Frontal cortex (tissue), 4 donors: Measurements from ENCODE around the gene ZNF511. TPM values are rescaled to one million over a fixed set of nuclear protein-coding genes. Genes with fewer than 3 reads are reported as not detected.
"Not testable (repeated sequence)": the region's sequence is repeated elsewhere in the genome, so short reads cannot be mapped to it uniquely, and the experiment has no call there.

Source experiments
- DNase-seq, 2 donors: peaks; one replicate each; pipeline ENCODE4 v3.0.0; 2012; ENCODE audit warnings: low spot score in 2 of 2
- FAIRE-seq: peaks from 2 replicates; lab custom pipeline; 2012; peaks lifted over from hg19 to GRCh38; lab: Jason Lieb, UNC
- total RNA-seq: library from RNA; depleted of rRNA; stranded (reverse); fragments of >200 nt; gene quantifications from one replicate; pipeline ENCODE4 v1.2.3, GENCODE V29; 2014
- donor health status: control.
- donor health status: control.
- donor health status: control.

ZNF511 gene
- total RNA-seq, 1 donor from 2014 or later = 7.3 TPM

DNA sequence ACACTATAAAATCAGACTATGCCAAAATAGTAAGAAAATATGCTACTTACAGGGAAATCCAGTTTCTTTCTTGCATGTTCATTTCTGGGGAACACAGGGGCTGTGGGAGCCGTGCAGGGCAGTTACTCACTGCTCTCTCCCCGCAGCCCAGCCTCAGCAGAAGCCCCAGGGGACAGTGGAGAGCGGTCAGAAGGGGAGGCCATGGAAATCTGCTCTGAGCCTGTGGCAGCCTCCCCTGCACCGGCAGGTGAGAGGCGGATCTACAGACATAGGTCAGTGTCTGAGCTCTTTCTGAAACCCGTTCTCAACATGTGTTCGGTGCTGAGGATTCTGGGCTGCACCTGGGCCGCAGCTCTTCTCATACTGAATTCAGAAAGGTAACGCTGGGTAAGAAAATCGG, 2.9 kb downstream of the ZNF511 start:
- FAIRE-seq = no peak
- no peak for DNase-seq

- DNase-seq = no peak
- FAIRE-seq = no peak
These were observed 3.5 kb downstream of the ZNF511 start for GRCh38 chr10:133312016-133312768.

- DNase-seq = no peak
- FAIRE-seq = no peak
These were observed 4.0 kb downstream of the ZNF511 start for GRCh38 chr10:133312769-133313145.

DNA sequence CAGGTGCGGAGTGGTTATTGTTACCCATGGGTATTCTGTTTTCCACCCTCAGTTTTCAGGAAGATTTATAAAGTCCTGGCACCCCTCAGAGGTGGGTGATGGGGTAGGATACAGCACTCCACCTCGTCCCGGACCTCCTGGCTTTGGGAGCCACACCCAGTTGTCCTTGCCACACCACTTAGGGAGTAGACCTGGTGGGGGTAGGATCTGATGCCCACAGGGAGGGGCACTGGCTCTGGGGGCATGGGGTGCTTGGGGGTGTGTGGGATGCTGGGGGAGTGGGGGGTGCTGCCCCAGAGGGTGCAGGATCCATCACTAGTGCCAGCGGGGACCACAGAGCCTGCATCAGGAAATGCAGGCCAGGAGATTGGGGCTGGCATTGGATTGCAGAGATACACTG, 4.5 kb downstream of the ZNF511 start:
- FAIRE-seq (no peak), DNase-seq (no peak)

DNA sequence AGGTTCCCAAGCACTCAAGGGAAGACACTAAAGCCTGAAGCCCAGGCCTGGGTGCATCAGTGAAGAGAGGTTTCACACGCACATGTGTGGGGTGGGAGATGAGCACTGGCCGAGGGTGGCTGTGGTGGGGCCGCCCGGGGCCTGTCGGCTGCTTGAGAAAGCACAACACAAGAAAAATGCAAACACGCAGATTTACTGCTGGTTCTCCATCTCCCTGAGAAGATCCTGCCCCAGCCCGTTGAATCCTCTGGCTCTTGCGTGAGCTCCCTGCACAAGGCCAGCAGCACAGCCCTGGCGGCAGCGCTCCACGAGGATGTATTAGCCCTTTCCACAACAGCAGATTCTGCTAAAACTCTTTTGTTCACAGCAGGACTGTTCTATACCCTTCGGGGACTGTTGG, 6.2 kb downstream of the ZNF511 start:
- DNase-seq (no peak), FAIRE-seq (no peak)

DNA sequence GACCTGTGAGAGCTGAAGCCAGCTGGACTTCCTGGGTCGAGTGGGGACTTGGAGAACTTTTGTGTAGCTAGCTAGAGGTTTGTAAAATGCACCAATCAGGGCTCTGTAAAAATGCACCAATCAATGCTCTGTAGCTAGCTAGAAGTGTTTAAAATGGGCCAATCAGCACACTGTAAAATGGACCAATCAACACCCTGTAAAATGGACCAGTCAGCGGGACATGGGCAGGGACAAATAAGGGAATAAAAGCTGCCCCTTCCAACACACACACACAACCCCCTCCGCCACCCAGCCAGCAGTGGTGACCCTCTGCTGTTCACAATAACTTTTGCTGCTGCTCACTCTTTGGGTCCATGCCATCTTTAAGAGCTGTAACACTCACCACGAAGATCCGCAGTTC, 7.1 kb downstream of the ZNF511 start:
- DNase-seq (no peak), FAIRE-seq (no peak)

GRCh38 chr10:133316266-133316665, 7.6 kb downstream of the ZNF511 start:
- FAIRE-seq = no peak
- no peak for DNase-seq

- DNase-seq (no peak), FAIRE-seq (no peak)
These were observed 8.0 kb downstream of the ZNF511 start for GRCh38 chr10:133316732-133317131.

GRCh38 chr10:133318494-133319127, 9.9 kb downstream of the ZNF511 start:
- FAIRE-seq (no peak), DNase-seq (peak in 1 of 2 donors; percentile 46)

GRCh38 chr10:133320852-133321422, 12.2 kb downstream of the ZNF511 start:
- FAIRE-seq, DNase-seq: not testable (repeated sequence)

DNA sequence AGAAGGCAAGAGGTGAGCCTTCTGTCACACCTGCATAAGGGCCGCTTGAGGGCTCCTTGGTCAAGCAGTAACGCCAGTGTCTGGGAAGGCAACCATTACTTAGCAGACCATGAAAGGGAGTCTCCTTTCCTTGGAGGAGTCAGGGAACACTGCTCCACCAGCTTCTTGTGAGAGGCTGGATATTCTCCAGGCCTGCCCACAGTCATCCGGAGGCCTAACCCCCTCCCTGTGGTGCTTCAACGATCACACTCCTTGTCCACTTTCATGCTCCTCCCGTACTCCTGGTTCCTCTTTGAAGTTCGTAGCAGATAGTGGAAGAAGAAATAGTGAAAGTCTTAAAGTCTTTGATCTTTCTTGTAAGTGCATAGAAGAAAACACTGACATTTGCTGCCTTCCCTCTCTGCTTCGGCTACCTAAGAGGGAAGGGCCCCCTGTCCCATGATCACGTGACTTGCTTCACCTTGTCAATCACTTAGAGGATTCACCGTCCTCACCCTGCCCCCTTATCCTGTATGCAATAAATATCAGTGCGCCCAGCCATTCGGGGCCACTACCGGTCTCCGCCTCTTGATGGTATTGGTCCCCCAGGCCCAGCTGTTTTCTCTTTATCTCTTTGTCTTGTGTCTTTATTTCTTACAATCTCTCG, 13.5 kb downstream of the ZNF511 start:
- FAIRE-seq, DNase-seq: not testable (repeated sequence)

- DNase-seq (no peak), FAIRE-seq (no peak)
These were observed 15.6 kb downstream of the ZNF511 start for GRCh38 chr10:133324198-133324792.

DNA sequence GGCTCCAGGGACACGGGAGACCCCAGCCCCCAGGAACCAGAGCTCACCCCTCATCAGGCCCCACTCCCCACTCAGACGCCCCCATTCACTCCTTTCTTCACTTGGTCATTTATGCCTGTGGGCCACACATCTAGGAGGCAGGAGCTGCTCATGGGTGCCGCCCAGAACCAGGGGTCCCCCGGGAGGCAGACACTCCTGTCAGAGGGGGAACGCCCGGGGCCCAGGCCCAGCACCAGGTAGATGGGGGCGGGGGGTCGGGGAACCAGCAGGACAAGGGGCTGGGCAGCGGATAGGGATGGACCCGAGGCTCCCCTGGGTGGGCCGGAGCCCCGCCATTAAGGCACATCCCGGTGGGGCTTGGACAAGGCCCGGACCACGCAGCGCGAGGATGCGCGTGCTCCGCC, 16.1 kb downstream of the ZNF511 start:
- FAIRE-seq (no peak), DNase-seq (no peak)

DNA sequence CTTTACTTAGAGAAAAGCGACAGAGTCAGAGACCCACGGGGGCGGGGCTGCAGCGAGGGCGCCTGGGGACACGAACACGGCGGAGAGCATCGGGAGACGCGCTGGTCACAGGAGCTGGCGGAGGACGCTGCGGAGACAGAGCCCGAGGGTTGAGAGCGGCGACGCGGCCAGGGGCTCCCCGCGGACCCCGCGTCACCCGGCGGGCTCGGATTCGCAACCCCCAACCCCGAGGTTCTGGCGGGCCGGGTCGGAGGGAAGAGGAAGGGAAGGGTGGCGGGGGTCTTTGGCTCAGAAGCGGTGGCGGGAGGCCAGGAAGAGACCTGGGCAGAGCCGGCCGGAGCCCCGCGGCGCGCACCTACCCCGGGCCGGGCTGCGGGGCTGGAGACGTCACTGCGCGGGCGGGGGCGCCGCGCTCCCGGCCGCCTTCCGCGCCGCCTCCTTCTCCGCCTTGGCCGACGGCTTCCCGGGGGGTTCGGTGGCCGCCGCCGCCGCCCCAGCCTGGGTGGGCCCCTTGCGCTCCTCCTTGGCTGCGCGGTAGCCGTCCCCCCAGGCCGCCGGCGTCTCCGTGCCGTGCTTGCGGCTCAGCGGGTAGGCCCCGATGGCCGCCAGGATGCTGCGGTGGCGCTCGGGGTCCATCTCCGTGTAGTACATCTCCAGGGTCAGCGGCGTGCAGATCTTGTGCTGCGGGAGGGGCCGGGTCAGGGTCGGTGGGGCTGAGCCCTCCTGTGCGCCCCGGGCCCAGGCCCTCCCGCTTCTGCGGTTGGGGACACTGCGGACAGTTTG, 16.9 kb downstream of the ZNF511 start:
- DNase-seq = no peak
- no peak for FAIRE-seq

DNA sequence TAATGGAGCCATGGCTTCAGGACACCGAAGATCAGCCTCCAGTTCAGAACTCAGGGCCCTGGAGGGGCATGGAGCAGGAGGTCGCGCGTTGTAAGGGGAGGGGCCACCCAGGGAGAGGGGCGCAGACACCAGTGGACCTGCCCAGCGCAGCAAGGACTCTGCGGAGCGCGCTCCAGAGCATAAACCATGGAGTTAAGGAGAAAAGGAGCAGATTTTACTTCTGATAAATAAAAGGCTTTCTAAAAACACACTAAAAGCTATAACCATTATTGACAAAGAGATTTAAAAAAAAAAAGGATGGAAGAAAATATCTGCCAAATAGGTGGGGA, 17.5 kb downstream of the ZNF511 start:
- FAIRE-seq (no peak), DNase-seq (no peak)

DNA sequence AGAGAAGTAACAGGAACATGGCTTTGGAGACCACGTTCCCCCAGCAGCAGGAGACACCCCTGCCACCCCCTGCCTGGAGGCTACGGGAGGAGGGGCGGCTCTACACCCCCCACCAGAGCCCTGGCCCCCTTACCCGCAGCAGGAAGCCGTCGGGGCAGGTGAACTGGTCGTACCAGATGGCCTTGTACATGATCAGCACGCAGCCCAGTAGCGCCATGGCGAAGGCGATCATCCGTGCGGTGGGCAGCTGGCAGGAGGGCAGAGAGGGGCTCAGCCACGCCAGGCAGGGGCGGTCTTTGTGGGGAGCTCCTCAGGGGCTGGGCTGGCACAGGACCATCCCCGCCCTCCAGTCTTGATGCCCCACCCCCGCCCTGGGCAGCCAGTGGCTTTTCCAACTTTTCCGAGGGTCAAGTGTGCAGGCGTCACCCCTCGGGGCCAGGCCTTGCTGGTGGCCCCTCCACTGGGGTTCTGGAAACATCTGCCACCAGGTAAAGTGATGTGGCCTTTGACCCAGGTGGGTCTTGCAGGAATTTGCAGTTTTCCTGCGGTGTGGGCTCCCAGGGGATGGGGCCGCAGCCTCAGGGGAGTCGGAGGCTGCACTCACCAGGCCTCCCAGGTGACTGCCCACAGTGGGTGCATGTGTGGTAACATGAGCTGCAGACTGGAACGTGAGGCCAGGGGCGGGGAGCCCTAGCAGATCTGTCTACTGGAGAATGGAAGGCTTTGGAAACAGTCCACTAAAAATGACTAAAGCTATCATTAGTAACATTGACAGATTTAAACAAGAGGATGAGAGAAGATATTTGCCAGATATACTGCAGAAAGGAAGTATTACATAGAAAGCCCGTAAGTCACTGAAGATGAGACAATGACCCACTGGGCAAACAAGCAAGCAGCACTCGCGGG, 18.3 kb downstream of the ZNF511 start:
- no peak for DNase-seq
- FAIRE-seq = no peak

GRCh38 chr10:133327651-133328357, 19.1 kb downstream of the ZNF511 start:
- FAIRE-seq = no peak
- no peak for DNase-seq
